SK-N-SH (cell line): ENCODE data around the gene DENND5B. TPM values are rescaled to one million over a fixed set of nuclear protein-coding genes. Genes with fewer than 3 reads are reported as not detected.

Source experiments
- CTCF ChIA-PET: fragments of 300-600, 350-600 bp; formaldehyde crosslinking; extraction: SDS; loops from one replicate; lab custom pipeline; 2021; lab: Yijun Ruan, JAX
- POLR2A ChIA-PET: fragments of 350-600 bp; sonication (Branson Sonifier 250); formaldehyde crosslinking; extraction: SDS; loops from one replicate; lab custom pipeline; 2020; ENCODE audit warnings: antibody characterized with exemption, inconsistent platforms; lab: Yijun Ruan, JAX
- DNase-seq: peaks from one replicate; pipeline ENCODE4 v3.0.0; 2012
- H2AFZ ChIP-seq: fragments of 200-600 bp; sonication (generic); 2 replicates; pipeline ENCODE4 v1.8.1; 2016; ENCODE audit warnings: antibody characterized with exemption, mild to moderate bottlenecking, low read depth
- H3F3A ChIP-seq: fragments of 200-600 bp; sonication (generic); replicated peaks from 2 replicates; pipeline ENCODE3; 2016; ENCODE audit warnings: antibody characterized with exemption, mild to moderate bottlenecking; ENCODE audit not compliant: insufficient read depth
- H3K27ac ChIP-seq, 2 experiments: fragments of 200-500 bp in 1 of 2; fragments of 200-600 bp in 1 of 2; sonication (Bioruptor generic) in 1 of 2; sonication (generic), shearing (Covaris generic) in 1 of 2; 2 replicates each; pipeline versions ENCODE4 v1.5.1 to v1.6.1; 2014 to 2016; ENCODE audit warnings: low read depth in 2 of 2, inconsistent platforms in 1 of 2, low read length in 1 of 2, mild to moderate bottlenecking in 1 of 2, mixed read lengths in 1 of 2
- H3K27me3 ChIP-seq: fragments of 200-600 bp; sonication (generic), shearing (Covaris generic); 2 replicates; pipeline ENCODE4 v1.6.1; 2016; ENCODE audit warnings: mixed run types; ENCODE audit not compliant: insufficient read depth
- H3K36me3 ChIP-seq, 2 experiments: fragments of 200-500 bp in 1 of 2; fragments of 200-600 bp in 1 of 2; sonication (Bioruptor generic) in 1 of 2; sonication (generic) in 1 of 2; replicated peaks in 1 of 2; 2 replicates each; pipeline versions ENCODE3 to v1.5.1; 2014 to 2016; ENCODE audit warnings: low read length in 1 of 2, mild to moderate bottlenecking in 1 of 2; ENCODE audit not compliant: insufficient read depth in 2 of 2, control insufficient read depth in 1 of 2
- H3K4me1 ChIP-seq, 2 experiments: fragments of 200-500 bp in 1 of 2; fragments of 200-600 bp in 1 of 2; sonication (Bioruptor generic) in 1 of 2; sonication (generic), shearing (Covaris generic) in 1 of 2; 2 replicates each; pipeline versions ENCODE4 v1.5.1 to v1.6.1; 2014 to 2016; ENCODE audit warnings: low read depth in 1 of 2, low read length in 1 of 2, mixed run types in 1 of 2; ENCODE audit not compliant: insufficient read depth in 2 of 2, control insufficient read depth in 1 of 2
- H3K4me2 ChIP-seq: fragments of 200-600 bp; sonication (generic), shearing (Covaris generic); 2 replicates; pipeline ENCODE4 v1.6.1; 2017; ENCODE audit warnings: mixed run types
- H3K4me3 ChIP-seq, 2 experiments: fragments of 200-500 bp in 1 of 2; fragments of 200-600 bp in 1 of 2; sonication (Bioruptor generic) in 1 of 2; sonication (generic), shearing (Covaris generic) in 1 of 2; 2 replicates each; pipeline versions ENCODE4 v1.5.1 to v1.8.1; 2014 to 2016; ENCODE audit warnings: low read depth in 2 of 2, inconsistent platforms in 1 of 2, low read length in 1 of 2, mild to moderate bottlenecking in 1 of 2, mixed read lengths in 1 of 2, moderate library complexity in 1 of 2
- H3K79me2 ChIP-seq: fragments of 200-600 bp; sonication (generic); 2 replicates; pipeline ENCODE4 v1.8.1; 2017; ENCODE audit warnings: mild to moderate bottlenecking; ENCODE audit not compliant: insufficient read depth
- H3K9ac ChIP-seq: fragments of 200-600 bp; sonication (generic); 2 replicates; pipeline ENCODE4 v1.6.1; 2017; ENCODE audit warnings: mixed run types
- H3K9me2 ChIP-seq: fragments of 200-600 bp; sonication (generic); 2 replicates; pipeline ENCODE4 v1.6.1; 2017; ENCODE audit warnings: mixed run types
- H3K9me3 ChIP-seq: fragments of 200-600 bp; sonication (generic); 2 replicates; pipeline ENCODE4 v1.6.1; 2017; ENCODE audit warnings: mixed run types, mild to moderate bottlenecking, moderate library complexity
- H4K20me1 ChIP-seq: fragments of 200-600 bp; sonication (generic); 2 replicates; pipeline ENCODE4 v1.6.1; 2017; ENCODE audit warnings: mild to moderate bottlenecking, mixed run types; ENCODE audit not compliant: insufficient read depth
- CHD2 ChIP-seq: fragments of 150-350 bp; IDR thresholded peaks from 2 replicates; pipeline ENCODE4 v1.6.1; 2018; ENCODE audit warnings: low read length; ENCODE audit not compliant: partially characterized antibody
- ELF1 ChIP-seq: IDR thresholded peaks from 2 replicates; pipeline ENCODE4 v1.4.0; 2012
- EP300 ChIP-seq, 2 experiments: IDR thresholded peaks; 2 replicates each; pipeline versions ENCODE4 v1.4.0 to v1.6.1; 2012; ENCODE audit warnings: borderline replicate concordance in 1 of 2, low read depth in 1 of 2, low read length in 1 of 2
- FOXJ3 ChIP-seq: sonication (generic); formaldehyde crosslinking; IDR thresholded peaks from 2 replicates; pipeline ENCODE4 v1.5.1; 2020; ENCODE audit warnings: mild to moderate bottlenecking, missing genetic modification reagents
- GATA2 ChIP-seq: sonication (generic); formaldehyde crosslinking; IDR thresholded peaks from 2 replicates; pipeline ENCODE4 v1.5.0; 2020; ENCODE audit warnings: mild to moderate bottlenecking, missing genetic modification reagents
- MEF2A ChIP-seq: IDR thresholded peaks from 2 replicates; pipeline ENCODE4 v1.4.0; 2012; ENCODE audit warnings: low read depth, borderline replicate concordance
- MXI1 ChIP-seq: IDR thresholded peaks from 2 replicates; pipeline ENCODE4 v1.6.1; 2012; ENCODE audit warnings: mild to moderate bottlenecking, low read depth, low read length, improper control_type of control experiment
- NRF1 ChIP-seq: IDR thresholded peaks from 2 replicates; pipeline ENCODE4 v1.6.1; 2012; ENCODE audit warnings: low read depth, mild to moderate bottlenecking, low read length
- POLR2AphosphoS5 ChIP-seq: IDR thresholded peaks from 2 replicates; pipeline ENCODE4 v1.6.1; 2012; ENCODE audit warnings: low read depth, low read length
- RAD21 ChIP-seq: IDR thresholded peaks from 2 replicates; pipeline ENCODE4 v1.6.1; 2012; ENCODE audit warnings: mild to moderate bottlenecking, low read length
- RCOR1 ChIP-seq: fragments of 150-350 bp; IDR thresholded peaks from 2 replicates; pipeline ENCODE4 v1.6.1; 2017; ENCODE audit warnings: antibody characterized with exemption, low read length
- RFX5 ChIP-seq: IDR thresholded peaks from 2 replicates; pipeline ENCODE4 v1.6.1; 2012; ENCODE audit warnings: mild to moderate bottlenecking, improper control_type of control experiment, low read length
- RXRA ChIP-seq: IDR thresholded peaks from 2 replicates; pipeline ENCODE4 v1.4.0; 2012; ENCODE audit warnings: low read depth, mild to moderate bottlenecking, borderline replicate concordance
- TAF1 ChIP-seq: IDR thresholded peaks from 2 replicates; pipeline ENCODE4 v1.6.1; 2012; ENCODE audit warnings: low read depth, mild to moderate bottlenecking, low read length, moderate library complexity, borderline replicate concordance
- TCF12 ChIP-seq: IDR thresholded peaks from 2 replicates; pipeline ENCODE4 v1.4.0; 2012
- YY1 ChIP-seq: IDR thresholded peaks from 2 replicates; pipeline ENCODE4 v1.4.0; 2012; ENCODE audit warnings: low read depth, mild to moderate bottlenecking
- ZBTB33 ChIP-seq: IDR thresholded peaks from 2 replicates; pipeline ENCODE4 v1.4.0; 2012; ENCODE audit warnings: low read depth, borderline replicate concordance
- WGBS: methylation state at CpG from one replicate; pipeline ENCODE4 v1.1.6; 2017; ENCODE audit warnings: low lambda C conversion rate; 5-methylcytosine and 5-hydroxymethylcytosine counted together
- polyA plus RNA-seq, 3 experiments: library from polyadenylated mRNA; depleted of rRNA; stranded (reverse); fragments of >200 nt; gene quantifications; 2 replicates each; pipeline ENCODE4 v1.2.3, GENCODE V29; 2012
- TF ChIP-seq, protein P1 (sequence below): fragments of 150-350 bp; IDR thresholded peaks from 2 replicates; pipeline ENCODE4 v1.6.1; 2017; ENCODE audit warnings: antibody characterized with exemption, low read length, low read depth, borderline replicate concordance
- TF ChIP-seq, protein P2 (sequence below): fragments of 150-350 bp; IDR thresholded peaks from 2 replicates; pipeline ENCODE4 v1.6.1; 2016; ENCODE audit warnings: mild to moderate bottlenecking, low read depth, low read length

The DENND5B gene
- polyA plus RNA-seq, 1 of the 3 experiments (the other 2 are of a cell fraction), result 5.3 TPM

DNA sequence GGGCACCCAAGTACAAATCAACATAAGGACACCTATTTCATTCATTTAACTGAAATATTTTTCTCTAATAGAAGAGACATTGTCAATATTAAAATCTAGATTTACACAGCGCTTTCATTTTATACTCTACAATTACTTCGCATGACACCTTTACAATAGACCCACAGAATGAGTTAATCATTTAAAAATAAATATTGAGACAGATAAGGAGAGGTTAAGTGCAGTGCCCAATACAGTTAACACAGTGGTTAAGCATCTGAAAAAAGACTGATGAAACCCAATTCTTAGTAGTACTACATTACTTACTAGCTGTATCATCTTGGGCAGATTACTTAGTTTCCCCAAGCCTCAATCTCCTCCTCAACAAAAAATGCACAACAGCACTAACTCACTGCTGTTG is 116.2 kb downstream of the DENND5B start (continued):
- TF ChIP-seq NRF1, result no peak
- no peak for TF ChIP-seq RCOR1
- TF ChIP-seq, protein P1, sequence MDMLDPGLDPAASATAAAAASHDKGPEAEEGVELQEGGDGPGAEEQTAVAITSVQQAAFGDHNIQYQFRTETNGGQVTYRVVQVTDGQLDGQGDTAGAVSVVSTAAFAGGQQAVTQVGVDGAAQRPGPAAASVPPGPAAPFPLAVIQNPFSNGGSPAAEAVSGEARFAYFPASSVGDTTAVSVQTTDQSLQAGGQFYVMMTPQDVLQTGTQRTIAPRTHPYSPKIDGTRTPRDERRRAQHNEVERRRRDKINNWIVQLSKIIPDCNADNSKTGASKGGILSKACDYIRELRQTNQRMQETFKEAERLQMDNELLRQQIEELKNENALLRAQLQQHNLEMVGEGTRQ, result no peak
- no peak for TF ChIP-seq ZBTB33

DNA sequence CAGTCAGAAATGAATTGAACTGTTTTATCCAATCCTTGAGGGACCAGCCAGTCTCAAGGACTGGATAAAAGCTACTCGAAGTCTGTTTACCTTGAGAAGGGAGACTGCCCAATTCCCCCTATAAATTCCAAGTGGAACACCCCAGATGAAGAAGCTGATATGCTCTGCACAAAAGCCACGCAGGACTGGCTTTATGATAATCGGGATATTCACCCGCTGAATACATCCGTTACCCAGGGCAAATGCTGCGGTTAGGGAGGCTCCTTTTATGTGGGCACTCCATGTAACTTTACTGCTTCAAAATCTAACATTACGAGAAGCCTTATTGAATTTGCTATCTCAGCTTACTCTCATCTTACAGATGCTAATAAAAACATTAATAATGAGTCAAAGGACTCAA is 119.1 kb downstream of the DENND5B start:
- Histone ChIP-seq H3K9me2 (no peaks in the 10 kb centered on the region), H3K36me3 (peaks cover 0 to 10% of the 10 kb centered on the region in 2 experiments), H3K27ac (no peak overlapping the region), H2AFZ (no peak overlapping the region), H3K9me3 (no peaks in the 10 kb centered on the region), H4K20me1 (no peaks in the 10 kb centered on the region), H3K79me2 (no peaks in the 10 kb centered on the region), H3K27me3 (no peaks in the 10 kb centered on the region), H3K4me2 (no peak overlapping the region), H3K9ac (no peak overlapping the region), H3K4me3 (no peak overlapping the region), H3K4me1 (no peaks in the 10 kb centered on the region), H3F3A (peaks cover 7% of the 10 kb centered on the region)
- 91% methylated on average over 7 of the region's 7 CpGs for WGBS
- no peak for DNase-seq
- ChIA-PET CTCF (no interaction called here), POLR2A (no interaction called here)
- TF ChIP-seq CHD2 (no peak), FOXJ3 (CRISPR knock-in tag) (no peak)

DNA sequence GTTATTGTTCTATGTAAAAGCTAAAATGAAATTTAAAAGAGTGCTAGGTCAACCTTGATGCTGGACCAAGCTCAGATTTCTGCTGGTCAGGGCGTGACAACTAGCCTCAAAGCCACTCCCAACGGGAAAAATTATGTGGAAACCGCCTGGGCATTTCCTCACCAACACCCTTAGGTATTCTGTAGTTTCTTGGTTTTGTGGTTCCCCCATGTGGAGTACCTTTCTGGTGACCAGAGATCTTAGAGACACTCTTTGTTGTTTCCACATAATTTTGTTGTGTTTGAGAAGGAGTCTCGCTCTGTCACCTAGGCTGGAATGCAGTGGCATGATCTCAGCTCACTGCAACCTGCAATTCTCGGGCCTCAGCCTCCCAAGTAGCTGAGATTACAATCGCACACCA is 119.9 kb downstream of the DENND5B start:
- Histone ChIP-seq H3K27me3 (no peaks in the 10 kb centered on the region), H3K4me2 (no peak overlapping the region), H3K4me3 (no peak overlapping the region), H3F3A (peaks cover 9% of the 10 kb centered on the region), H2AFZ (no peak overlapping the region), H3K9me2 (no peaks in the 10 kb centered on the region), H3K36me3 (peaks cover 0 to 10% of the 10 kb centered on the region in 2 experiments), H3K4me1 (no peaks in the 10 kb centered on the region), H3K9ac (no peak overlapping the region), H4K20me1 (no peaks in the 10 kb centered on the region), H3K9me3 (no peaks in the 10 kb centered on the region), H3K79me2 (no peaks in the 10 kb centered on the region), H3K27ac (no peak overlapping the region)
- DNase-seq, result no peak
- 86% methylated on average over 6 of the region's 6 CpGs for WGBS
- ChIA-PET CTCF (no interaction called here), POLR2A (no interaction called here)
- TF ChIP-seq, protein P2, sequence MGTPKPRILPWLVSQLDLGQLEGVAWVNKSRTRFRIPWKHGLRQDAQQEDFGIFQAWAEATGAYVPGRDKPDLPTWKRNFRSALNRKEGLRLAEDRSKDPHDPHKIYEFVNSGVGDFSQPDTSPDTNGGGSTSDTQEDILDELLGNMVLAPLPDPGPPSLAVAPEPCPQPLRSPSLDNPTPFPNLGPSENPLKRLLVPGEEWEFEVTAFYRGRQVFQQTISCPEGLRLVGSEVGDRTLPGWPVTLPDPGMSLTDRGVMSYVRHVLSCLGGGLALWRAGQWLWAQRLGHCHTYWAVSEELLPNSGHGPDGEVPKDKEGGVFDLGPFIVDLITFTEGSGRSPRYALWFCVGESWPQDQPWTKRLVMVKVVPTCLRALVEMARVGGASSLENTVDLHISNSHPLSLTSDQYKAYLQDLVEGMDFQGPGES, result no peak
- no peak for TF ChIP-seq RFX5
- TF ChIP-seq, protein P1, result no peak
- no peak for TF ChIP-seq POLR2AphosphoS5
- TF ChIP-seq RAD21, result no peak
- TF ChIP-seq ELF1, result no peak
- TF ChIP-seq MXI1, result no peak
- no peak for TF ChIP-seq GATA2 (CRISPR knock-in tag)
- no peak for TF ChIP-seq YY1
- no peak for TF ChIP-seq TAF1
- no peak for TF ChIP-seq ZBTB33
- TF ChIP-seq TCF12, result no peak
- no peak for TF ChIP-seq FOXJ3 (CRISPR knock-in tag)
- TF ChIP-seq RXRA, result no peak
- no peak for TF ChIP-seq MEF2A
- no peak for TF ChIP-seq EP300 (IDR thresholded peaks at IDR 0.05; ENCODE audit: borderline replicate concordance in 1 of 2, low read depth in 1 of 2, low read length in 1 of 2)
